MG63 (cell line): ENCODE measurements around the gene ERFL. TPM values are rescaled to one million over a fixed set of nuclear protein-coding genes. Genes with fewer than 3 reads are reported as not detected.

Experiments
- DNase-seq: peaks from one replicate; pipeline ENCODE4 v3.0.0-alpha.2; 2020
- H3K27me3 ChIP-seq: fragments of 250-450 bp; sonication (Bioruptor Pico); 2 replicates; pipeline ENCODE4 v1.5.1; 2020; ENCODE audit warnings: mild to moderate bottlenecking, moderate library complexity
- H3K36me3 ChIP-seq: fragments of 250-450 bp; sonication (Bioruptor Pico); 2 replicates; pipeline ENCODE4 v1.5.1; 2020; ENCODE audit warnings: mild to moderate bottlenecking, moderate library complexity
- H3K4me3 ChIP-seq: fragments of 250-450 bp; sonication (Bioruptor Pico); 2 replicates; pipeline ENCODE4 v1.5.1; 2020; ENCODE audit warnings: mild to moderate bottlenecking, moderate library complexity
- H3K9me3 ChIP-seq: fragments of 250-450 bp; sonication (Bioruptor Pico); 2 replicates; pipeline ENCODE4 v1.5.1; 2020; ENCODE audit warnings: mild to moderate bottlenecking, moderate library complexity
- total RNA-seq: library from RNA; depleted of rRNA; stranded (reverse); fragments of >200 nt; shearing (Covaris generic); gene quantifications from 2 replicates; pipeline ENCODE4 v1.2.3, GENCODE V29; 2014; ENCODE audit warnings: low replicate concordance; rRNA removed

The ERFL gene
- total RNA-seq: not detected in 2 replicates

GRCh38 chr19:41928221-41928683, at the start of gene ERFL:
TSS of gene ERFL (minus strand) at chr19:41928449. CDS start at chr19:41912919, 15,530 bp downstream.
- Histone ChIP-seq H3K36me3 (no peaks in the 10 kb centered on the region), H3K27me3 (peaks cover 65% of the 10 kb centered on the region), H3K4me3 (no peak within 1 kb of the TSS; the same call in 1 of the 2 replicates), H3K9me3 (no peaks in the 10 kb centered on the region)
- DNase-seq: peak; percentile 31

GRCh38 chr19:41977916-41978315, 49.7 kb upstream of the ERFL start:
- DNase-seq: no peak
- no peaks in the 10 kb centered on the region for H3K36me3 ChIP-seq
- no peaks in the 10 kb centered on the region for H3K9me3 ChIP-seq
- no peak overlapping the region for H3K4me3 ChIP-seq
- H3K27me3 ChIP-seq: no peaks in the 10 kb centered on the region

- no peaks in the 10 kb centered on the region for H3K36me3 ChIP-seq
- H3K9me3 ChIP-seq: no peaks in the 10 kb centered on the region
- no peak overlapping the region for H3K4me3 ChIP-seq
- no peak for DNase-seq
- no peaks in the 10 kb centered on the region; the same call in 1 of the 2 replicates for H3K27me3 ChIP-seq
Measured at GRCh38 chr19:41974652-41975051, 46.4 kb upstream of the ERFL start.

GRCh38 chr19:41971363-41971762, 43.1 kb upstream of the ERFL start:
- no peaks in the 10 kb centered on the region for H3K9me3 ChIP-seq
- no peak for DNase-seq
- H3K27me3 ChIP-seq: no peaks in the 10 kb centered on the region; the same call in 1 of the 2 replicates
- no peak overlapping the region for H3K4me3 ChIP-seq
- no peaks in the 10 kb centered on the region for H3K36me3 ChIP-seq

GRCh38 chr19:41969772-41970458, 41.7 kb upstream of the ERFL start:
- Histone ChIP-seq H3K9me3 (no peaks in the 10 kb centered on the region), H3K36me3 (no peaks in the 10 kb centered on the region), H3K27me3 (no peaks in the 10 kb centered on the region; the same call in 1 of the 2 replicates), H3K4me3 (no peak overlapping the region)
- no peak for DNase-seq

- Histone ChIP-seq H3K9me3 (no peaks in the 10 kb centered on the region), H3K4me3 (no peak overlapping the region), H3K36me3 (no peaks in the 10 kb centered on the region), H3K27me3 (no peaks in the 10 kb centered on the region; the same call in 1 of the 2 replicates)
- no peak for DNase-seq
Measured at GRCh38 chr19:41968751-41969595, 40.7 kb upstream of the ERFL start.

GRCh38 chr19:41967054-41967783, 39.0 kb upstream of the ERFL start:
- no peak for DNase-seq
- Histone ChIP-seq H3K9me3 (no peaks in the 10 kb centered on the region), H3K4me3 (no peak overlapping the region), H3K27me3 (no peaks in the 10 kb centered on the region; the same call in 1 of the 2 replicates), H3K36me3 (no peaks in the 10 kb centered on the region)

- DNase-seq: no peak
- Histone ChIP-seq H3K27me3 (no peaks in the 10 kb centered on the region), H3K36me3 (no peaks in the 10 kb centered on the region), H3K4me3 (no peak overlapping the region), H3K9me3 (no peaks in the 10 kb centered on the region)
Measured at GRCh38 chr19:41965106-41965505, 36.9 kb upstream of the ERFL start.

- peaks cover 7% of the 10 kb centered on the region for H3K36me3 ChIP-seq
- no peaks in the 10 kb centered on the region for H3K27me3 ChIP-seq
- no peak for DNase-seq
- H3K4me3 ChIP-seq: no peak overlapping the region
- H3K9me3 ChIP-seq: no peaks in the 10 kb centered on the region
Measured at GRCh38 chr19:41960973-41961372, 32.7 kb upstream of the ERFL start.

GRCh38 chr19:41959056-41960053, 31.1 kb upstream of the ERFL start, which contains the start of gene RABAC1:
TSS of gene RABAC1 (minus strand) at chr19:41959321. CDS start at chr19:41959292, 29 bp downstream.
- Histone ChIP-seq H3K36me3 (peaks cover 7% of the 10 kb centered on the region), H3K27me3 (no peaks in the 10 kb centered on the region), H3K4me3 (peak within 1 kb of the TSS; percentile 88), H3K9me3 (no peaks in the 10 kb centered on the region)
- DNase-seq: peak; percentile 92

- H3K4me3 ChIP-seq: peak overlapping the region; percentile 88
- H3K9me3 ChIP-seq: no peaks in the 10 kb centered on the region
- no peaks in the 10 kb centered on the region for H3K27me3 ChIP-seq
- peak; percentile 81 for DNase-seq
- H3K36me3 ChIP-seq: peaks cover 7% of the 10 kb centered on the region
Measured at GRCh38 chr19:41958367-41959055, 30.3 kb upstream of the ERFL start.

- Histone ChIP-seq H3K9me3 (no peaks in the 10 kb centered on the region), H3K4me3 (peak overlapping the region; percentile 88), H3K27me3 (no peaks in the 10 kb centered on the region), H3K36me3 (peaks cover 7% of the 10 kb centered on the region)
- peak; percentile 69 for DNase-seq
Measured at GRCh38 chr19:41957838-41958366, 29.7 kb upstream of the ERFL start.

GRCh38 chr19:41957161-41957837, 29.1 kb upstream of the ERFL start:
- no peak for DNase-seq
- H3K4me3 ChIP-seq: peak overlapping the region; percentile 88
- H3K9me3 ChIP-seq: no peaks in the 10 kb centered on the region
- H3K27me3 ChIP-seq: no peaks in the 10 kb centered on the region
- H3K36me3 ChIP-seq: peaks cover 7% of the 10 kb centered on the region

- Histone ChIP-seq H3K27me3 (no peaks in the 10 kb centered on the region), H3K36me3 (peaks cover 7% of the 10 kb centered on the region), H3K4me3 (no peak overlapping the region), H3K9me3 (no peaks in the 10 kb centered on the region)
- no peak for DNase-seq
Measured at GRCh38 chr19:41956621-41957020, 28.4 kb upstream of the ERFL start.
